Raji (cell line): ENCODE data around the gene CDC6.

ENCODE experiments used
- POLR2A ChIP-seq: IDR thresholded peaks from 2 replicates; pipeline ENCODE4 v1.6.1; 2011; ENCODE audit warnings: low read depth, low read length, control low read depth; ENCODE audit not compliant: insufficient read depth

CDC6 gene

DNA sequence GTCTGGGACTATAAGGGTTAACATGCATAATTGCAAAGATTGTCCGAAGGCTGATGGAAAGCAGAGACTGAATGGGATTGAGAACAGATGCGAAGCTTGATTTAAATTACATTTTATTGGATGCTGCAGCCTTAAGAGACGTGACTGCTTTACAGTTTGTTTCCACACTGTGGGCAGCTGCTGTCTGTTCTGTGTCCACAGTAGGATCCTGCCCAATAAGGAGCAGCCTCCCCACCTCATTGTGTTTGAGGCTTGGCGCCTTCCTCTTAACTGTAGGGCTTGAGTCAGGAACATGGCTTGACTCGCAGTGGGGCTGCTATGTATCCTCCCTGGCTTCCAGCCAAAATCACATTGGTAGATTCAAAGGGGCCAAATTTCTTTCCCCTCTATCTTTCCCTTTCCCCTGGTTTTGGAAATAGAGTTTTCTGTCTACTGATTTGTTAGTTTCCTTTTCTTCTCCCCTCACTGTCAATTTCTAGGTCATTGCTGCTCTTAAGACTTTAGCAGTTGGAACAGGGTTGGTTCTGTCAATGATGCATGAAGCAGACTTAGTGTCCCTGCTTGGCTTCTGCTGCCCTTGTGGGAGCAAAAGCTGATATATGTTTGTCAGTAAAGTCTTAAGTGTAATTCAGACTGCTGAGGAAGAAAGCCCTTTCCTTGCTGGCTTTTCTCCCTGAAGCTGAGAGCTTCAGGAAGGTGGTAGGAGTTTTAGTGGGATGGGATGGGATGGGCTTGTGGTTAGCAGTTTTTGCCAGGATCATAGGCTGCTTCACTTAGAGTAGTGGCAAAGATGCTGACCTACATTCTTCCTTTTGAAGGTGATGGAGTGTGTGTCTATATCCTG lies 16.3 kb downstream of the CDC6 start:
- no peak for TF ChIP-seq POLR2A

DNA sequence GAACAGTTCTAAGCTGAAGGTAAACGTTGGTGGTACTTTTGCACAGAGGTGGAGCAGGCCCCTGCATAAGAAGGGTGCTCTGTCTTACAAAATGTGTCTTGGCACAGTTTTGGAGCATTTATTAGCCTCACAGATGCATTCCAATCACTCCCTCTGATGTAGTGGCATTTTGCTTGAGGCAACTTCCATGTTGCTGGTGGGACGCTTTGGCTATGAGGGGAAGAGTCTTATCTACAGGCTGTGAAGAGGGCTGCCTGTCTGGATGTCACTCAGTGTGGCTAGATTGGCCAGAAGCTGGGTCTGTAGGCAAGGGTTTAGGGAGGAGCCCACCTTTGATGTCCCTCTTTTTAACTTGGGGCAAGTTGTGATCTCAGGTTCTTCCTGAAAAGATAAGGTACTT lies 18.7 kb downstream of the CDC6 start:
- no peak for TF ChIP-seq POLR2A

DNA sequence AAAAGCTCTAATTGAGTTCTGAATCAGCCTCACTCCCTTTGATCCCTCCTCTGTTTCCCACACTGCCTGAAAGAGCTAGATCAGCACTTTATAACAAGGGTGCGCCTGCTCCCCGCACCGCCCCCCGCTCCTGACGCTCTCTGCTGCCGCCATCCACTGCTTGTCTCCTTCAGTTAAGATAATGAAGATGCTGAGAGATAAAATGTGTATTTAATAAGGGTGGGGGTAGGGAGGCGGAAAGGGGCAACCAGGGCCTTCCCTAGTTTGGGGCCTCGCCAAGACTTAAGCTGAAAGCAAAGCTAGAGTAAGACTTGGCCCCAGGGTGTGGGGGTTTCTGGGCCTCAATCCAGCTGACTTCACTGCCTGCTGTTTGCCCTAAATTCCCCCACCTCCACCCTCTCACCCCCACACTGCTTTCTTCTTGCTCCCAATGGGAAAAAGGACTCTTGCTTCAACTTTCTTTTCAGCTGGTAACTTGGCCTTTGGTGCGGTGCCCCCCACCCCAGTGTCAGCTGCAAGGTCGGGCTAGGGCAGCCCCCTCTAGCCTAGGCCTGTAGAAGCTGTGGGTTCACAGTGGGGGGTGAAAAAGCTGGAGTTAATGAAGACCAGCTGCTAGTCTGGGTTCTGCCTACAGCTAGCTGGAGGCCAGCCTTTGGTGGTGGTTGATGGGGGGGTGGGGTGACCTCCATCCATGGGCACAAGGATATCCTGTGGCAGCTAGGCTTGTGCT lies 19.5 kb downstream of the CDC6 start:
- no peak for TF ChIP-seq POLR2A

DNA sequence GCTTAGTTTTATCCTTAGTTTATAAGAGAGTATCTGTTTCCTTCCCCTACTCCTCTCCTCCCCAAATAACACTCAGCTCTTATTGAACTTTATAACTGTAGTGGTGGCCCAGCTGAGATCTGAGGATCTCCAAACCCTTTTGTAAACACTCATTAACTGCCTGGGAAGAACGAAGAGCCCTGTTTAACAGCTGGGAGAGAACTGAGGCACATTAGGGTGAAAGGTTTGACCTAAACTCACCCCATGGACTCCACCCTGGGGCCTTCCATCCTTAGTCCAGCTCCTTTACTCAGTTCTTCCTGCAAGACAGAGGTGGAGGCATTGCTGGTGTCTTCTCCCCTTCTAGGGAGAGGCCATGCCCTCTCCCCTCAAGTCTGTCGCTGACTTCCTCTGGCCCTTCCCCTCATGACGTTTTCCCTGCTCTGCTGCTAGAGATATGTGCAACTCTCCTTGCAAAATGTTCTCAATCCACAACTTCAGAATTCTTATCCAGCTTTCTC lies 20.1 kb downstream of the CDC6 start:
- TF ChIP-seq POLR2A = no peak

DNA sequence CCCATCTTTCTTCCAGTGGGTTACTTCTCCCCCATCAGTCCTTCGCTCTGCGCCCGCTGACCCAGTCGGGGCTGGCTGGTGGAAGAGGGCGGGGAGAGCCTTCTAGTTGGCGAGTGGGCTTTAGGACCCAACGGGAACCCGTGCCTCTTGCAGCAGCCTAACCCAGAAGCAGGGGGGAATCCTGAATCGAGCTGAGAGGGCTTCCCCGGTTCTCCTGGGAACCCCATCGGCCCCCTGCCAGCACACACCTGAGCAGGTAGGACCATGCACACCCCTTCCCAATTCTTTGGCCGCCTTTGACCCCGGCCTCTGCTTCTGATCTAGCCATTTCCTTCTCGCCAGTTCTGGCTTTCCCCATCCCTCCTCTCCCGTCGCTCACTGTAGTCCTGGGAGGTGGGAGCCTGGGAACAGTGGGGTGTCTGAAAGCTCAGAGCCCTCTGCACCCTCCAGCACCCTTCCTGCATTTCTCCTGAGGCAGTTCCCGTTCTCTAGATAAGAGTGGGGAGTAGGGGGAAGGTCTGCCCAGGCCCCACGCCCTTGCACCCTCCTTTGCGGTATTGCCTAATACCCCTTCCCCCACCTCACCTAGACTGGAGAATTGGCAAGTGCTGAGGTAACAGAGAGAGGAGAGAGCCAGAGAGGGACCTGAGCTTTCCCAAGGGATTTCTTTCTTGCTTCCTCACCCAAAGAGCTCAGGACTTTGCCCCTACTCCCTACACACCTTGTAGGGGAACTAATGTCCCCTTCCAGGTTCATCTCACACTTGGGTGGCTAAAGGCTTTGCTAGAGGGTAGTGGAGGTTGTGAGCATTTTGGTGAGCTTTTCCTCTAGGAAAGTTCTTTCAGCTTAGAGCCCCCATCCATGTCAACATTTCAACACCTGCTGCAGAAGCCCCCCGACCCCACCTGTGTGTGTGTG lies 21.6 kb downstream of the CDC6 start, which contains the start of gene RARA:
Gene RARA, plus strand, starts transcription at position 150 of the 918 bp plus-strand sequence. CDS start 22,039 bp downstream, outside the sequence.
- TF ChIP-seq POLR2A = no peak

DNA sequence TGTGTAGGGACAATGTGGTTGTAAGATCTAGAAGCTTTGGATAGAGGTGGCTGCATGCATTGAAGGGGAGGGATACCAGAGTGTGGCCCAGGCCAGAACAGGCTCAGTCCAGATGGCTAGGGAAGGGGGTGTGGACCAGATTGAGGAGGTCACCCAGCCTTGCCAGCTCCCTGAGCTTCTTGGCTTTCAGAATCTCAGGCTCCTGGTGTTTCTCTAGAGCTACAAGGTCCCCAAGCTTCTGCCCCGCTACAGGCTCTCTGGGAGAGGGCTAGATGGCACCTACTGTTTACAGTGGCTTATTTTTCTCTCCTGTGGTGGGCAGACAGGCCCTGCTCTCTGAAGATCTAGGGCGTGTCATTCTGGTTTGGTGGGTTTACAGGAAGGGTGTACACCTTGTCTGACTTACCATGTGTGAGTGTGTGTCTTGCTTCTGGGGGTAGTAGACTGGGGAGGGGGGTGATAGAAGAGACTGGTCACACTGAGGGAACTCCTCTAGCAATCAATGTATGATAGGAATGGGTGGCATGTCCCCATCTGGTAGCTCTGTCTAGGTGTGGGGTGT lies 22.4 kb downstream of the CDC6 start:
- no peak for TF ChIP-seq POLR2A

DNA sequence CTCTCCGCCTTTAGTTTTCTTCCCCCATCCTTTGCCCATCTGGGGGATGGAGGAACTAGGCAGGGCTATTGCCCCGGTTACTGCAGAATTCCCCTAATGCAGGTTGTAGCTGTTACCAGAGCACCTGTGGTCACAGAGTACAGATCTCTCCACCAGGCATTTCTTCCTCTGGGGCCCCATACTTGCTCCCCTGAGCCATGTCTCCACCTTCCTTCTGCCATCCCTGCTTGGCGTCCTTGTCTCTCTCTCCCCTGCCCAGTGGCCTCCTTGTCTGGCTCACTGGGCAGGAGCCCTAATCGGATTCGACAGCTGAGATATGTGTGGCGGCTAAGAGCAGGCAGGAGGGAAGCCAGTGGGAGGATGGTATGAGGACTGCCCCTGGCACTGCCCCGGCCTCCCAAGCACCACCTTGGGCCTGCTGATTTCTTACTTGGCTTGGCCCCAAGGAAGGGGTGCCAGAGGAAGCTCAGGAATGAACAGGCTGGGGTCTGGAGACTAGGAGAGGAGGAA lies 23.3 kb downstream of the CDC6 start:
- TF ChIP-seq POLR2A = no peak

DNA sequence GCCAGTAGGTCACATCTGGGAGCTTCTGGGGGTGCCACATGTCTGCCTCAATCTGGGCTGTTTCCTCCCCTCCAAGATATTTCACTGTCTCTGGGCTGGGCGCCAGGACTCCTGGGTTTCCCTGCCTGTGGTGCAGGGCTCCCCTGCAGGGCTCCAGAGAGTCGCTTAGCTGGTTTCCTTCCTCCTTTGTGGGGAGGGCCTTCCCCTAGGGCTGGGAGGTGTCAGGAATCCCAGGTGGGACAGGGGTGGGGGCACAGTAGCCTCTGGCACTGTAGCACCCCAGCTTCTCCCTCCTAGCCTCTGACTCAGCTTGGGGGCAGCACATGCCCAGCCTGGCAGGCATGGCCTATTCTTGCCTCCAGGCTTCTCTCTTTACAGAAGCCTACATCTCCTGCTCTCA lies 23.9 kb downstream of the CDC6 start:
- no peak for TF ChIP-seq POLR2A

DNA sequence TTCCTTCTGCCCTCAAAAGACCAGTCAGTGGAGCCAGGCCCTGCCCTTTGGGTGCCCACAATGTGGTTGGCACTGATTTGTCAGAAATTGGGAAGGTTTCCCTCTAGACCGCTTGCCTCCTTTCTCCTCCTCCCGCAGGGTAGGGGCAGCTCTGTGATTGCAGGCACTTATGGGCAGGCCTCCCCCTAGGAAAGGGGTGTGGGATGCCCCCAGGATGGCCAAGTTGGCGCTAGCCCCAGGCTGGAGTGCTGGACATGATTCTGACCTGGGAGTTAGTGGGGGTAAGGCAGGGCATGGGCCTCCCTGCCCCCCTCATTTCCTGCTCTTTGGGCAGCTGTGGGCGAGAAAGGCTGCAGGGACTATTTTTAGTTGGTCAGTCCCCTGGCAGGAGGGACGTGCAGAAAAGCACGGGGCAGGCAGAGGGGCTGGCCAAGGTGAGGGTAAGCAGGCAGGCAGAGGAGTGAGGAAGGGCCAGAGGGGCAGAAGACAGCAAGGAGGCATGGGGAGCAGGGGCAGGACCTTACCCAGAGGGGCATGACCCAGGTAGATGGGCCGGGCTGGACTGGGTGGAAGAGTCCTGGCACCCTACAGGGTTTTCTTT lies 24.6 kb downstream of the CDC6 start:
- TF ChIP-seq POLR2A = no peak

DNA sequence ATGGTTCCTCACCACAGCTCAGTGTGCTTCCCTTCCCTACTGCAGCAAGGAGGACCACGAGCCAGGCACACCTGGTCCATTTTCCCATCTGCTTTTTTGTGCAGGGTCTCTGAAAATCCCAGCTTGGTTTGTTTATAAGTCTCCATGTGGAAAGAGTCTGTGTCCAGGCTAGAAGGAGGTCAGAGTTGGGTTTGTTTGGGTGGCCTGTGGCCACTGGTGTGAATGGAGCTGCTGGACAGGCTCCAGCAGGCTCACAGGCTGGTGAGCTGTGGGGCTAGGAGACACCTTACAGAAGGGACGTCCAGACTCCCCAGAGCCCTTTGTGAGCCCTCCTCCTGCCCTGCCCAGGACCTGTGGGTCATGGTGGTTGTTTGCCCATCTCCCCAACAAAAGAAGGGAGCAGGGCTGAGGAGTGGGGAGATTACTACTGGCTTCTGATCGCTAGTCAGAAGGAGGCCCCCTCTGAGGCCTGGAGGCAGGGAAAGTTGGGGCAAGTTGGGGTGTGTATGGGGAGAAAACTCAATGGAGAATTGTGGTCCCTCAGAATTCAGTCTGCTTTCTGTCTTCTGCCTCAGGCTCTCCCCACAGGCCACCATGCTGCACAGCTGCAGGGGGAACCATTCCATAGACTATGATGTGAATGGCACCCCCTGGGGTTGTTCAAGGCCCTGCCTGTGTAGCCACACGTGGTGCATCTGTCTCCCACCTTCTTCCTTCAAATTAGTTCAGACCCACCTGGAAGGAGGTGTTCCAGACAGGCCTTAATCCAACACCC lies 25.4 kb downstream of the CDC6 start:
- TF ChIP-seq POLR2A = no peak

DNA sequence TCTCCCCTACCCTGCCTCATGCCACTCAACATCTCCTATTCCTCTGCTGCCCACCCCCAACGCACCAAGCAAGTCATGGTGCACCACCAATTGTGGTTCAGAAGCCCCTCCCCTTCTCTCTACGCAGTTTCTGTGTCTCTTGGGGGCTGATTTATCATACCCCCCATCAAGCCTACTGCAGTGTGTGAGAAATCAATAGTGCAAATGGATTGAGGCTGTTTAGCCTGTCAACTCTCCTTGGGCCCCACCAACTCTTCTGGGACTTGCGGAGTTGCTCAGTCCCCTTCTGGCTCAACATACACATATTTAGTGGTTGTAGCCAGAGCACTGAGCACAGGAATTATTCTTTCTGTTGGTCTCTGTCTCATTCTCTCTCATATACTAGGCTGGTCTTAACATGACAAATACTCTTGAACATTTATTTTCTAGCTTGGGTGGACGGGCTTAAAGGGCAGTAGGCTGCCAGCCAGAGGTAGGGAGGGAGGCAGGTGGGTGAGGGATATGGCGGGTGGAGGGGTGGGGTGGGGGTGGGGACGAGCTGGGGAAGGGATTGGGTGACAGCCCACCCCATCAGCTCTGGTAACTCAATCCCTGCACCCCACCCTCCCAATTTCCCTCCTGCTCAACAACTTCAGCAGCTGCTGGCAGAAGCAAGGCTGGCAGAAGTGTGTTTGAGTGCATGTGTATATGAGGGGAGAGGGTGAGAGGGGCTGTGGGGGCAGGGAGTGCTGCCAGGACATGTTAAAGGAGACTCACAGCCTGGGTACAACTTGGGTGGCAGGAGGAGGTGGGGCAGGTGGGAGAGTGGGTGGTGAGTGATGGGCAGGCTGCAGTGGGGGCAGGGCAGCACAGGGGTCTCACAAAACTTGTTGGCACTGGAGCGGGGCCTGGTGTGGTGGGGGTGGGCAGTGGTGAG lies 26.2 kb downstream of the CDC6 start:
- TF ChIP-seq POLR2A = no peak

DNA sequence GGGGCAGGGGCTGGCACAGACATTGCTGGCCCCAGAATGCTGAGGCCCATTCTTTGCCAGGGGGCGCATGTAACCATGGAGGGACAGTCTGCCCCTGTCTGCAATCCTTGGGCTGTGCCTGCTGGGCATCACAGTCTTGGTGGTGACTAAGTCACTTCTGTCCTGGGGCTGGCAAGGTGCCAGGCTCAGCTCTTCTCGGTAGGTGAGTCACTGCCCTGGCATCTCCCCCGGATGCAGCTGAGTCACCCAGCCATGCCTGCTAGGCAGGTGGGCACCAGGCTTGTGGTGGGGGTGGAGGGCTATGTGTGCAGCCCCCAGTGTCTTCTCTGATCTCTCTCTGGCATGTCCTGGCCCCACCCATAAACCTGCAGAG lies 26.9 kb downstream of the CDC6 start:
- no peak for TF ChIP-seq POLR2A

DNA sequence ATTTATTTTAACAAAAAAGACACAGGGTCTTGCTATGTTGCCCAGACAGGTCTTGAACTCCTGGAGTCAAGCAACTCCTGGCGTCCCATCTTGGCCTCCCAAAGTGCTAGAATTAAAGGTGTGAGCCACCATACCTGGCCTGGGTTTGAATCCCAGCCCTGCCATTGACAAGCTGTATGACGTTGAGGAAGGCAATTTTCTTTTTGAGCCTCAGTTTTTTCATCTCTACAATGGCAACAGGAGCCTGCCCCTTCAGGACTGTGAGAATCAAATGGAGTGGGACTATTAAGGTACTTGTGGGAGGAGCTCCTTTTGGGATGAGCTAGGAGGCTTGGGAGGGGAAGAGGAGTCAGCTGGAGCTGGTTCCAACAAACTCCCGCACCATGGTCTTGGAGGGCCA lies 27.5 kb downstream of the CDC6 start:
- TF ChIP-seq POLR2A = no peak
